ENCODE measurements around the gene C1QTNF12. TPM values are rescaled to one million over a fixed set of nuclear protein-coding genes. Genes with fewer than 3 reads are reported as not detected.
A peak's percentile ranks its signal among the peaks of the same experiment; 100 is the strongest.

Gene C1QTNF12
- total RNA-seq, 1 experiment from 2014 or later = 4.4 TPM

DNA sequence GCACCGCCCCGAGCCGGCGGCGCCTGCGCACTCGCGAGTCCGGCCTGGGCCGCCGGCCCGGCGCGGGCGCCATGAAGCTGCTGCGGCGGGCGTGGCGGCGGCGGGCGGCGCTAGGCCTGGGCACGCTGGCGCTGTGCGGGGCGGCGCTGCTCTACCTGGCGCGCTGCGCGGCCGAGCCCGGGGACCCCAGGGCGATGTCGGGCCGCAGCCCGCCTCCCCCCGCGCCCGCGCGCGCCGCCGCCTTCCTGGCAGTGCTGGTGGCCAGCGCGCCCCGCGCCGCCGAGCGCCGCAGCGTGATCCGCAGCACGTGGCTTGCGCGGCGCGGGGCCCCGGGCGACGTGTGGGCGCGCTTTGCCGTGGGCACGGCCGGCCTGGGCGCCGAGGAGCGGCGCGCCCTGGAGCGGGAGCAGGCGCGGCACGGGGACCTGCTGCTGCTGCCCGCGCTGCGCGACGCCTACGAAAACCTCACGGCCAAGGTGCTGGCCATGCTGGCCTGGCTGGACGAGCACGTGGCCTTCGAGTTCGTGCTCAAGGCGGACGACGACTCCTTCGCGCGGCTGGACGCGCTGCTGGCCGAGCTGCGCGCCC lies 14.2 kb downstream of the C1QTNF12 start, which contains the start of gene B3GALT6:
Gene B3GALT6 (plus strand): TSS at position 30 of the 588 bp plus-strand sequence. CDS start 42 bp downstream, at position 72.
- Histone ChIP-seq H2BK5ac (ENCODE audit: insufficient read length, low read length) (no peak within 1 kb of the TSS), H3K79me1 (ENCODE audit: insufficient read depth, low read depth, low read length, poor library complexity, severe bottlenecking) (peaks cover 2% of the 10 kb centered on the region), H3K23ac (ENCODE audit: insufficient read length, low read depth, low read length) (no peak within 1 kb of the TSS), H3K14ac (ENCODE audit: insufficient read depth, low read length) (peak within 1 kb of the TSS; percentile 59), H3K56ac (ENCODE audit: insufficient read length, low read depth, low read length) (no peak within 1 kb of the TSS), H4K91ac (ENCODE audit: insufficient read length, low read depth, low read length) (no peak within 1 kb of the TSS), H3K79me2 (ENCODE audit: insufficient read depth, low read length) (peaks cover 2% of the 10 kb centered on the region; the same call in 1 of the 2 replicates), H2BK20ac (ENCODE audit: low read depth, low read length, poor library complexity, severe bottlenecking) (no peak within 1 kb of the TSS), H2BK15ac (ENCODE audit: low read depth, low read length) (no peak within 1 kb of the TSS), H3K27ac (ENCODE audit: insufficient read length, low read depth, low read length) (no peak within 1 kb of the TSS), H3K4ac (ENCODE audit: low read depth, low read length) (no peak within 1 kb of the TSS), H3K27me3 (ENCODE audit: insufficient read depth, low read length) (no peaks in the 10 kb centered on the region), H3K4me1 (ENCODE audit: insufficient read depth, low read length) (no peaks in the 10 kb centered on the region), H4K5ac (ENCODE audit: insufficient read length, low read depth, low read length) (no peak within 1 kb of the TSS), H3K4me2 (ENCODE audit: insufficient read depth, insufficient read length, low read length) (peak within 1 kb of the TSS; percentile 71), H2BK12ac (ENCODE audit: insufficient read length, low read depth, low read length) (no peak within 1 kb of the TSS), H3K9me3 (ENCODE audit: control insufficient read depth, low read depth, low read length) (no peaks in the 10 kb centered on the region), H3T11ph (ENCODE audit: low read length) (no peak within 1 kb of the TSS), H2BK120ac (ENCODE audit: low read depth, low read length, poor library complexity, severe bottlenecking) (no peak within 1 kb of the TSS), H2AK5ac (ENCODE audit: insufficient read length, low read length) (no peak within 1 kb of the TSS), H4K8ac (replicated peaks; ENCODE audit: insufficient read length, low read depth, low read length) (no peak within 1 kb of the TSS), H3K18ac (ENCODE audit: insufficient read length, low read depth, low read length) (no peak within 1 kb of the TSS), H4K20me1 (ENCODE audit: control insufficient read depth, insufficient read depth, insufficient read length) (no peaks in the 10 kb centered on the region), H3K23me2 (ENCODE audit: insufficient read length, low read depth, low read length, poor library complexity, severe bottlenecking) (peaks cover 6% of the 10 kb centered on the region), H2AFZ (ENCODE audit: low read length) (no peak within 1 kb of the TSS), H3K9ac (ENCODE audit: extremely low read depth, insufficient read length, low read length) (peak within 1 kb of the TSS; percentile 43)
- Mint-ChIP-seq H3K4me1 (peaks cover 15 to 23% of the 10 kb centered on the region in 2 experiments), H3K9me3 (peaks cover 0 to 4% of the 10 kb centered on the region in 2 experiments; a peak in 1 of 5 replicates), H3K36me3 (ENCODE audit: insufficient read depth in 1 of 3, low read depth in 3 of 3) (peaks cover 17 to 37% (median 37%) of the 10 kb centered on the region in 3 experiments), H3K4me3 (peak within 1 kb of the TSS; percentile 90 to 93), H3K27ac (peak within 1 kb of the TSS; percentile 58 to 93 (median 62); a peak in 2 of 7 replicates), H3K27me3 (ENCODE audit: low read depth) (no peaks in the 10 kb centered on the region)
- TF ChIP-seq, protein P1, sequence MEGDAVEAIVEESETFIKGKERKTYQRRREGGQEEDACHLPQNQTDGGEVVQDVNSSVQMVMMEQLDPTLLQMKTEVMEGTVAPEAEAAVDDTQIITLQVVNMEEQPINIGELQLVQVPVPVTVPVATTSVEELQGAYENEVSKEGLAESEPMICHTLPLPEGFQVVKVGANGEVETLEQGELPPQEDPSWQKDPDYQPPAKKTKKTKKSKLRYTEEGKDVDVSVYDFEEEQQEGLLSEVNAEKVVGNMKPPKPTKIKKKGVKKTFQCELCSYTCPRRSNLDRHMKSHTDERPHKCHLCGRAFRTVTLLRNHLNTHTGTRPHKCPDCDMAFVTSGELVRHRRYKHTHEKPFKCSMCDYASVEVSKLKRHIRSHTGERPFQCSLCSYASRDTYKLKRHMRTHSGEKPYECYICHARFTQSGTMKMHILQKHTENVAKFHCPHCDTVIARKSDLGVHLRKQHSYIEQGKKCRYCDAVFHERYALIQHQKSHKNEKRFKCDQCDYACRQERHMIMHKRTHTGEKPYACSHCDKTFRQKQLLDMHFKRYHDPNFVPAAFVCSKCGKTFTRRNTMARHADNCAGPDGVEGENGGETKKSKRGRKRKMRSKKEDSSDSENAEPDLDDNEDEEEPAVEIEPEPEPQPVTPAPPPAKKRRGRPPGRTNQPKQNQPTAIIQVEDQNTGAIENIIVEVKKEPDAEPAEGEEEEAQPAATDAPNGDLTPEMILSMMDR (conservative IDR thresholded peaks at IDR 0.05) = no peak
- DNase-seq = peak; percentile 61
- WGBS (ENCODE audit: extremely low coverage, insufficient read length, low lambda C conversion rate) = no CpG with 5 or more reads among the region's 100 CpGs
